ENCODE data around the gene SLX4IP. TPM values are rescaled to one million over a fixed set of nuclear protein-coding genes. Genes with fewer than 3 reads are reported as not detected.
A peak's percentile ranks its signal among the peaks of the same experiment; 100 is the strongest.

Gene SLX4IP
- total and polyA plus RNA-seq, 2 donors (not counting 3 experiments of a cell fraction or from before 2014, with no cell fraction given) = 1.9 to 4.5 TPM

DNA sequence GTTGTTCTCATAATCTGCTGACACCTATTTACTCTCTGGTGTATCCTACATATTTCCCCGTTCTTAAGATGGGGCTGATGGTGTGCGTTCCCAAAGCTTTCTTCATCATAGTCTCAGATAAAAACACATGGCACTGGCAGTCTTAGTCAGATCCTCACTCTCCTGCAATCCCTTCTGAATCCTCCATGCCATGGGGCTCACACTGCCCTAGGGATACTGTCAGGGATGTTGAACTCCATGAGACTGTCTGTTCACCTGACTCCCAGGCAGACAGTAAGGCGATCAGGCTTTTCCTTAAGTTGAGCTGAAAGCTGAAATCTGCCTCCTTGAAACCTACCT lies 76.0 kb downstream of the SLX4IP start:
- no peak for DNase-seq (ENCODE audit: low read depth, low spot score)
- Histone ChIP-seq H3K9me1 (replicated peaks; ENCODE audit: control insufficient read depth, extremely low read depth, insufficient read depth, low read length) (no peaks in the 10 kb centered on the region), H3K4me1 (ENCODE audit: control insufficient read depth, extremely low read depth, insufficient read depth, low read length) (peaks cover 26% of the 10 kb centered on the region), H3K4me2 (ENCODE audit: insufficient read depth, low read length) (peak overlapping the region; percentile 27), H3K36me3 (ENCODE audit: control insufficient read depth in 2 of 2, extremely low read depth in 1 of 2, insufficient read depth in 2 of 2, low read length in 2 of 2) (no peaks in the 10 kb centered on the region), H3K4me3 (replicated peaks in 1 of 3; ENCODE audit: insufficient read depth in 1 of 3, low read depth in 1 of 3, low read length in 3 of 3) (no peak overlapping the region), H3K27ac (ENCODE audit: insufficient read depth, low read depth, low read length) (peak overlapping the region; percentile 70), H4K20me1 (replicated peaks; ENCODE audit: control insufficient read depth, extremely low read depth, insufficient read depth, low read length) (no peaks in the 10 kb centered on the region), H3K9ac (replicated peaks; ENCODE audit: extremely low read depth, insufficient read depth, low read length) (peak overlapping the region; percentile 32), H3K27me3 (ENCODE audit: control insufficient read depth in 2 of 2, insufficient read depth in 2 of 2, low read length in 2 of 2) (no peaks in the 10 kb centered on the region), H3K9me3 (replicated peaks; ENCODE audit: control insufficient read depth, insufficient read depth, low read length) (no peaks in the 10 kb centered on the region), H2AFZ (ENCODE audit: low read depth, low read length) (peak overlapping the region; percentile 30), H3K79me2 (ENCODE audit: control insufficient read depth, insufficient read depth, low read length) (no peaks in the 10 kb centered on the region)
- intact Hi-C loops (cut with micrococcal nuclease) = no loop called here
- dilution Hi-C loops (cut with MboI; ENCODE audit: extremely low pct_ligation_motif_present, low sequenced_read_pairs) = no loop called here
- POLR2A ChIA-PET = no interaction called here
- no peak for FAIRE-seq
- TF ChIP-seq POLR2A (IDR thresholded peaks at IDR 0.05; ENCODE audit: low read depth, low read length) (no peak), GATA2 (IDR thresholded peaks at IDR 0.05; ENCODE audit: insufficient read depth, insufficient read length, low read depth, low read length) (no peak), JUN (IDR thresholded peaks at IDR 0.05; ENCODE audit: borderline replicate concordance, insufficient read depth, insufficient read length, low read depth) (no peak), POLR2AphosphoS5 (IDR thresholded peaks at IDR 0.05; ENCODE audit: insufficient read depth, low read depth, low read length) (no peak)
- TF ChIP-seq, protein P1, sequence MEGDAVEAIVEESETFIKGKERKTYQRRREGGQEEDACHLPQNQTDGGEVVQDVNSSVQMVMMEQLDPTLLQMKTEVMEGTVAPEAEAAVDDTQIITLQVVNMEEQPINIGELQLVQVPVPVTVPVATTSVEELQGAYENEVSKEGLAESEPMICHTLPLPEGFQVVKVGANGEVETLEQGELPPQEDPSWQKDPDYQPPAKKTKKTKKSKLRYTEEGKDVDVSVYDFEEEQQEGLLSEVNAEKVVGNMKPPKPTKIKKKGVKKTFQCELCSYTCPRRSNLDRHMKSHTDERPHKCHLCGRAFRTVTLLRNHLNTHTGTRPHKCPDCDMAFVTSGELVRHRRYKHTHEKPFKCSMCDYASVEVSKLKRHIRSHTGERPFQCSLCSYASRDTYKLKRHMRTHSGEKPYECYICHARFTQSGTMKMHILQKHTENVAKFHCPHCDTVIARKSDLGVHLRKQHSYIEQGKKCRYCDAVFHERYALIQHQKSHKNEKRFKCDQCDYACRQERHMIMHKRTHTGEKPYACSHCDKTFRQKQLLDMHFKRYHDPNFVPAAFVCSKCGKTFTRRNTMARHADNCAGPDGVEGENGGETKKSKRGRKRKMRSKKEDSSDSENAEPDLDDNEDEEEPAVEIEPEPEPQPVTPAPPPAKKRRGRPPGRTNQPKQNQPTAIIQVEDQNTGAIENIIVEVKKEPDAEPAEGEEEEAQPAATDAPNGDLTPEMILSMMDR (IDR thresholded peaks at IDR 0.05; ENCODE audit: extremely low read depth in 1 of 2, insufficient read depth in 1 of 2, low read depth in 1 of 2, low read length in 2 of 2) = no peak
- BruUV-seq (replicated peaks) = TSS peak; percentile 97
- CTCF ChIA-PET = interaction anchor here (0.9 to 2.6 kb wide), 6 partner anchors 11 to 757 kb away, joined by 3 to 9 read pairs (median 4); no protein-coding TSS in a partner anchor
